KG1 (cell line): ENCODE measurements around the gene ZNF536.

ENCODE experiments used
- DNase-seq: peaks from one replicate; lab custom pipeline; 2025; lab: John Stamatoyannopoulos, UW

Gene ZNF536

GRCh38 chr19:30371960-30372824, at the start of gene ZNF536:
Gene ZNF536, plus strand, starts transcription at chr19:30372384. Its CDS starts 71,179 bp downstream, at chr19:30443563.
- no peak for DNase-seq

GRCh38 chr19:30322641-30323320, 49.4 kb upstream of the ZNF536 start:
- DNase-seq: no peak

GRCh38 chr19:30323904-30324303, 48.3 kb upstream of the ZNF536 start:
- DNase-seq: no peak

GRCh38 chr19:30324982-30325381, 47.2 kb upstream of the ZNF536 start:
- DNase-seq: no peak

GRCh38 chr19:30325676-30326392, 46.4 kb upstream of the ZNF536 start:
- no peak for DNase-seq

GRCh38 chr19:30326393-30326710, 45.8 kb upstream of the ZNF536 start:
- no peak for DNase-seq

GRCh38 chr19:30327331-30327730, 44.9 kb upstream of the ZNF536 start:
- DNase-seq: no peak

- DNase-seq: no peak
Observed at GRCh38 chr19:30328096-30328495, 44.1 kb upstream of the ZNF536 start.

GRCh38 chr19:30330266-30330665, 41.9 kb upstream of the ZNF536 start:
- no peak for DNase-seq

- DNase-seq: no peak
Observed at GRCh38 chr19:30332445-30333234, 39.5 kb upstream of the ZNF536 start.

- DNase-seq: no peak
Observed at GRCh38 chr19:30333291-30334065, 38.7 kb upstream of the ZNF536 start.

- DNase-seq: no peak
Observed at GRCh38 chr19:30334841-30335240, 37.3 kb upstream of the ZNF536 start.

GRCh38 chr19:30335306-30335886, 36.8 kb upstream of the ZNF536 start:
- no peak for DNase-seq

GRCh38 chr19:30336290-30336689, 35.9 kb upstream of the ZNF536 start:
- DNase-seq: no peak

GRCh38 chr19:30338041-30338456, 34.1 kb upstream of the ZNF536 start:
- DNase-seq: no peak

GRCh38 chr19:30338878-30339623, 33.1 kb upstream of the ZNF536 start:
- DNase-seq: no peak

- no peak for DNase-seq
Observed at GRCh38 chr19:30339624-30340525, 32.3 kb upstream of the ZNF536 start.

GRCh38 chr19:30340771-30341561, 31.2 kb upstream of the ZNF536 start:
- no peak for DNase-seq
